ENCODE results near the gene ARL16.

The ARL16 gene

DNA sequence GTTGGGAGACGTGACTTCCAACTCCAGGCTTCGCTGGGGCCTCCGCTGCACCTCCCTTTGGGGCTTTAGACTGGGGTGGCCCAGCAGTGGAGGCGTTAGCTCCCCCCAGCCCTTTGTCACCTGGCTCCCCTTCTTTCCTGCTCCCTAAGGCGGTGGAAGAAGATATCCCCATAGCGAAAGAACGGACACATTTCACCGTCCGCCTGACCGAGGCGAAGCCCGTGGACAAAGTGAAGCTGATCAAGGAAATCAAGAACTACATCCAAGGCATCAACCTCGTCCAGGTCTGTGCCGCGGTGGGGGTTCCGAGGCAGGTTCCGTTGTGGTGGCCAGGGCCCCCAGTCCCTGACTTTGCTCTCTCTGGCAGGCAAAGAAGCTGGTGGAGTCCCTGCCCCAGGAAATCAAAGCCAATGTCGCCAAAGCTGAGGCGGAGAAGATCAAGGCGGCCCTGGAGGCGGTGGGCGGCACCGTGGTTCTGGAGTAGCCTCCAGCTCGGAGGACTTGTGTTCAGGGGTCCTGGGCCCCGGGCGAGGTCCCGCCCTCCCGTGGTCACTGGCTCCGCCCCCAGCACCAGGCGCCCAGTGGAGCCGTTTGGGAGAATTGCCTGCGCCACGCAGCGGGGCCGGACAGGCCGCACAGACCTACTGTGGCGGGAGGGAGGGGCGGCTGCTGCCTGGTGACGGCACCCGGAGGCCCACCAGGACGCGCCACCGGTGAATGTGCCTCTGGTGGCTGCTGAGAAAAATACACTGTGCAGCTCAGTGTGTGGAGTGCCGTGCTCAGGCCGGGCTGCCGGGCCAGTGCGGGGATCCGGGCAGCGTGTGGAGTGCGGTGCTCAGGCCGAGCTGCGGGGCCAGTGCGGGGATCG lies 23.4 kb upstream of the ARL16 start:
- DNase-seq (ENCODE audit: low read depth, low spot score): no peak
- in situ Hi-C loops (cut with HindIII; ENCODE audit: low sequenced_read_pairs): no loop called here
- TF ChIP-seq, protein P1, sequence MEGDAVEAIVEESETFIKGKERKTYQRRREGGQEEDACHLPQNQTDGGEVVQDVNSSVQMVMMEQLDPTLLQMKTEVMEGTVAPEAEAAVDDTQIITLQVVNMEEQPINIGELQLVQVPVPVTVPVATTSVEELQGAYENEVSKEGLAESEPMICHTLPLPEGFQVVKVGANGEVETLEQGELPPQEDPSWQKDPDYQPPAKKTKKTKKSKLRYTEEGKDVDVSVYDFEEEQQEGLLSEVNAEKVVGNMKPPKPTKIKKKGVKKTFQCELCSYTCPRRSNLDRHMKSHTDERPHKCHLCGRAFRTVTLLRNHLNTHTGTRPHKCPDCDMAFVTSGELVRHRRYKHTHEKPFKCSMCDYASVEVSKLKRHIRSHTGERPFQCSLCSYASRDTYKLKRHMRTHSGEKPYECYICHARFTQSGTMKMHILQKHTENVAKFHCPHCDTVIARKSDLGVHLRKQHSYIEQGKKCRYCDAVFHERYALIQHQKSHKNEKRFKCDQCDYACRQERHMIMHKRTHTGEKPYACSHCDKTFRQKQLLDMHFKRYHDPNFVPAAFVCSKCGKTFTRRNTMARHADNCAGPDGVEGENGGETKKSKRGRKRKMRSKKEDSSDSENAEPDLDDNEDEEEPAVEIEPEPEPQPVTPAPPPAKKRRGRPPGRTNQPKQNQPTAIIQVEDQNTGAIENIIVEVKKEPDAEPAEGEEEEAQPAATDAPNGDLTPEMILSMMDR (IDR thresholded peaks at IDR 0.05; ENCODE audit: low read depth, low read length): no peak
- no peak overlapping the region for H3K4me3 ChIP-seq (ENCODE audit: low read depth, low read length)

DNA sequence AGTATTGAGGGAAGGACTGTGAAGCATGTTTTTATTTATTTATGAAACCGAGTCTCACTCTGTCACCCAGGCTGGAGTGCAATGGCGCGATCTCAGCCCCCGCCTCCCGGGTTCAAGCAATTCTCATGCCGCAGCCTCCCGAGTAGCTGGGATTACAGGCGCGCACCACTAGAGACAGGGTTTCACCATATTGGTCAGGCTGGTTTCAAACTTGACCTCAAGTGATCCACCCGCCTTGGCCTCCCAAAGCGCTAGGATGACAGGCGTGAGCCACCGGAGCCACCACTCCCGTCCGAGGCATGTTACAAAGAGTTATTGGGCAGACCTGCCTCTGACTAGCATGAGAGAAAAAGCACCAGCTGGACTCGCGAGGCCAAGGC lies 22.6 kb upstream of the ARL16 start:
- in situ Hi-C loops (cut with HindIII; ENCODE audit: low sequenced_read_pairs): no loop called here
- no peak overlapping the region for H3K4me3 ChIP-seq (ENCODE audit: low read depth, low read length)

GRCh38 chr17:81705518-81706231 lies 22.1 kb upstream of the ARL16 start:
- in situ Hi-C loops (cut with HindIII; ENCODE audit: low sequenced_read_pairs): no loop called here
- no peak overlapping the region for H3K4me3 ChIP-seq (ENCODE audit: low read depth, low read length)
- no peak for DNase-seq (ENCODE audit: low read depth, low spot score)
- TF ChIP-seq, protein P1 (IDR thresholded peaks at IDR 0.05; ENCODE audit: low read depth, low read length): no peak

More for the DNA sequence above, 22.6 kb upstream of the ARL16 start:
- DNase-seq (ENCODE audit: low read depth, low spot score): no peak
- TF ChIP-seq, protein P1 (IDR thresholded peaks at IDR 0.05; ENCODE audit: low read depth, low read length): no peak

DNA sequence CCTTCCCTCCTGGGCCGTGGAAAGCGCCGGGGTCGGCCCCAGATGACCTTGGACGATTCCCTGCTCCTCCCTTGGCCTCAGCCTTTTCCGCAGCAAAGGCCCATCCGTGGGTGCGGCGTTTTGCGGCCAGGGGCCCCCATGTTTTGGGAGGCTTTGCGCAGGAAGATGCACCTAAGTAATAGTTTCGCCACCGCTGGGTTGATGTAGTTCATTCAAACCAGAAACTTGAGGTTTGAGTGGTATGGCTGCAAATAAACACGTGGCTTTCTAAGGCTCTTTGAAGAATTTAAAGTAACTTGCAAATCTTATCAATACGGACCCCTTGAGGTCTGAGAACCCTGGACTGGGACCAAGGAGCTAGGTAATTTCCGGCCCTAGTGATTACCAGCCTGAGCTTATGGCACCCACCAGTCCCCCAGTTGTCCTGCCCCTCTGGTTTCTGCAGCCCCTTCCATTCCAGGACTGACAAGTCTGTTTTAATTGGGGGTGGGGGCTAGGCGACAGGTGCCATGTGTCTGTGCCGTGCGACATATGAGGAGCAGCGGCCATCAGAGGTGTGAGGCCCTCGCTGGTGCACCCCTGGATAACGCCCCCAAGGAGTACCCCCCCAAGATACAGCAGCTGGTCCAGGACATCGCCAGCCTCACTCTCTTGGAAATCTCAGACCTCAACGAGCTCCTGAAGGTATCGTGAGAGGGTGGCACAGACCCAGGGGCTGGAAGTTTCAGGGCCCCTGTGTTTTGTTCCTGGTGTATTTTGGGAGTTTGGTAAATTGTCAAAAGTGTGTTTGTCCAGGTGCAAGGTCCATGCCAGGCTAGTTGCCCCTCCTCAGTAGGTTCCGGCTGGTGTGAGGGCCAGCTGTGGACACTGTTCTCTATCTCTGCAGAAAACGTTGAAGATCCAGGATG lies 20.4 kb upstream of the ARL16 start:
- TF ChIP-seq, protein P1 (IDR thresholded peaks at IDR 0.05; ENCODE audit: low read depth, low read length): no peak
- no peak for DNase-seq (ENCODE audit: low read depth, low spot score)
- peak overlapping the region; percentile 75 for H3K4me3 ChIP-seq (ENCODE audit: low read depth, low read length)
- in situ Hi-C loops (cut with HindIII; ENCODE audit: low sequenced_read_pairs): no loop called here

DNA sequence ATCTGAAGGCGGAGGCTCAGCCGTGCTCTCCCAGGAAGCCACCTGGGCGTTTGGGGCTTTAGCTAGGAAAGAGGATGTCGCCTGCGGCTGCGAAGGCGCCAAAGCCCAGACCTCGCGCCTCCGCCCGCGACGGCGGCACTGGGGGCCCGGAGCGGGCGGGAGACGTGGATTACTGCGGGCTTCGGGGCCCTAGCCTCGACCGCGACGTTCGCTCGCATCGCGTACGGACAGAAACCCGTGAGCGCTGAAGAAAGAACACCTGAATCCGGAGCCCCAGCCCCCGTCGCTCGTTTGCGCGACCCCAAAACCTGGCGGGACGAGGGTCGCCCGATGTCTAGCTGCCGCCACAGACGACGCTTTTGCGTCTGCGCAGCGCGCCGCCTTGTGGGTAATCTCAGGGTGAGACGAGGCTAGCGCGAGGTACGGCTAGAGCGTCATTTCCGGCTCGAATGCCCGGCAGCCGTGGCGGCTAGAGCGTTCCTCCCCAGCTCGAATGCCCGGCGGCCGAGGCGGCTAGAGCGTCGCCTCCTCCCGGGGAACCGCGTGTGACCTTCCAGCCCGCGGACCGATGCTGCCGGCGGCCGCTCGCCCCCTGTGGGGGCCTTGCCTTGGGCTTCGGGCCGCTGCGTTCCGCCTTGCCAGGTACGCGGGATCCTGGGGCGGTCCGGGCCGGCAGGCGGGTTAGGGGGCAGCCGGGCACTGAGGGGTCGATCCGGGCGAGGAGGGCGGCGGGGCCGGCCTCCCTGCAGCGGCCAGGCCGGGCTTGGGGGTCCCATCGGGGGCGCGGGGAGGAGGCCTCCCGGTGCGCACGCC lies 19.5 kb upstream of the ARL16 start, which contains the start of gene MRPL12:
Gene MRPL12, plus strand, starts transcription at position 434 of the 813 bp plus-strand sequence. Its CDS starts 135 bp downstream, at position 569.
- TF ChIP-seq, protein P1 (IDR thresholded peaks at IDR 0.05; ENCODE audit: low read depth, low read length): peak; percentile 2
- in situ Hi-C loops (cut with HindIII; ENCODE audit: low sequenced_read_pairs): no loop called here
- H3K4me3 ChIP-seq (ENCODE audit: low read depth, low read length): peak within 1 kb of the TSS; percentile 75
- peak; percentile 91 for DNase-seq (ENCODE audit: low read depth, low spot score)
